GDM1 (cell line): ENCODE results near the gene COL9A2.
A peak's percentile ranks its signal among the peaks of the same experiment; 100 is the strongest.

Experiments
- DNase-seq: peaks from one replicate; lab custom pipeline; 2025; lab: John Stamatoyannopoulos, UW

COL9A2 gene

DNA sequence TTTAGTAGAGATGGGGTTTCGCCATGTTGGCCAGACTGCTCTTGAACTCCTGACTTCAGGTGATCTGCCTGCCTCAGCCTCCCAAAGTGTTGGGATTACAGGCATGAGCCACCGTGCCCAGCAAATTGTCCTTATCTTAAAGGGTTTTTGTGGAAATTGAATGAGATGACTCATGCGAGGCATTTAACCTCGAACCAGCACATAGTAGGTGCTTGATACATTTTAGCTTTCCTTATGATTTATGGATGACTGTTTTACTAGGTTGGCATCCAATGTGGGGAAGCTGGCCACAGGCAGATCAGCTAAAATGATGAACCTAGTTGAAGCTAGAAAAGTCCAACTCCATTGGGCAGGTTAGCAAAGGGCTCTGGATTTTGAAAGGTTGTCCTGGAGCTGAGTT lies 1.4 kb upstream of the COL9A2 start:
- DNase-seq = no peak

GRCh38 chr1:40317394-40318074 lies 448 bp upstream of the COL9A2 start:
- DNase-seq = no peak

DNA sequence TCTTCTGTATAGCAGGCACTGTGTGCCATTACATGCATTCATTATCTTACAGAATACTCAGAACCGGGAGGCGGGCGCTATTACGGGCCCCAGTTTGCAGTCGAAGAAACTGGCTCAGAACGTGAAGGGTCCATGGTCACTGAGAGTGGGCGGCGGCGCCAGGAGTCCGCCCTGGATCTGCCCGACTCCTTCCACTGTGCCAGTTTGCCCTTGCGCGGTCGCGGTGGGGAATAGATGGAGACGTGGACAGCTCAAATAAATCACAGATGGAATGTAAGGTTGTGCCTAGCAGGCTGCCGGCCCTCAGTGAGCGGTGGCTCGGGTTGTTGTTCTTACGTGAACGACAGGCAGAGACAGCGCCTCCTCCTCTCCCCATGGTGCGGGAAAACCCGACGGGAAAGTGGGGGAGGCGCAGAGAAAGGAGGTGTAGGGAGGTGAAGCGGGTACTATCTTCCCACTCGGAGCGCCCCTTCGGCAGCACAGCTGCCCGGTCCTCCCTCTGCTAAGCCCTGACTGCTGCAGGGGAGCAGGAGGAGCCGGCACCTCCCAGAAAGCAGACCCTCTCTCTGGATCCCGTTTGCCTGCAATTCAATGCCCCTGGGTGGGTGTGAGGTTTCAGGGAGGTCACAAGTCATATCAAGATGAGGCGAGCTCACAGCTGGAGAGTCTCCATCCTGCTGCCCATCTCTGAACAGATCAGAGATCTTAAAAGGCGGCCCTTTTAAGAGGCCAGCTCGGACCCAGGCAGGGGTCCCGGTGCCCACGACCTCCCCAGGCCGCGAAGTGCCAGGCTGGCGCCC lies 1.1 kb downstream of the COL9A2 start:
- no peak for DNase-seq

GRCh38 chr1:40315239-40315794 lies 1.8 kb downstream of the COL9A2 start:
- DNase-seq = peak; percentile 73

GRCh38 chr1:40314721-40315238 lies 2.3 kb downstream of the COL9A2 start:
- DNase-seq = no peak

- DNase-seq = no peak
Observed at GRCh38 chr1:40313958-40314720, 2.9 kb downstream of the COL9A2 start.

- DNase-seq = no peak
Observed at GRCh38 chr1:40313329-40313957, 3.6 kb downstream of the COL9A2 start.

DNA sequence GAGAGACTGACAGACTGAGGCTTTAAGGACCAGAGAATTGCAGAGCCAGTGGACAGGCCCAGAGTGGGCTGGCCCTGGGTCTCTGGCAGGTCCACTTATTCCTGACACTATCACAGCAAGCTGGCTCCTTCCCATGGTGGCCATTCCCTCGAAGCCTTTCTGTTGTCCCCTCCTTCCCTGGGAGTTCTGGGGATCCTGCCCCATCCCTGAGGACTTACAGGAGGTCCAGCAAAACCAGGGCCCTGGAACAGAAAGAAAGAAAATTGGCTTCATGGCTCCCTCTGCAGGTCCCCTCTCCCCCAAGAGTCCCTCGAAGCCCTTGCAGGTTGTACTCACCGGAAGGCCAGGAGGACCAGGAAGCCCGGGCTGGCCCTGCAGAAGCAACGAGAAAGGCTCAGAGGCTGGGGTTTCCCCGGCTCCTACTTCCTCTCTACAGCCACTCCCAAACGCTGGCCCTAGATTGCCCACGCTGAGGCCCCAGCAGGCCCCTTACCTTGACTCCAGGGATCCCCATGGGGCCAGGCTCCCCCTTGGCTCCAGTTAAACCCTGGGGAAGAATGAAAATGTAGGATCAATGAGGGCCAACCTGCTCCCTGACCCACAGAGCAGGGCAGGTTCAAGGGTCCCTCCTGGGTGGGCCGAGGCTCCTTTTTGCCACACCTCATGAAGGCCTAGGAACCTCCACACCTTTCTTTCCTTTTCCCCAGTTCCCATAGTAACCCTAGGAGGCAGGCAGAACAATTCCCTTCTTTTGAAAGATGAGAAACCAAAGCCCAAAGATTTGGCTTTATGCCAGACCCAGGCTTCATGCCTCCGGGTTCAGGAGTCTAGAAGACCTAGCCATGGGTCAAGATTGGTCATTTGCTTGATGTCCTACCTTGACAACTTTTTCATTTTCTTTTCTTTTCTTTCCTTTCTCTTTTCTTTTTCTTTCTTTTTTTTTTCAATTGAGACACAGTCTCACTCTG lies 4.6 kb downstream of the COL9A2 start:
- no peak for DNase-seq

DNA sequence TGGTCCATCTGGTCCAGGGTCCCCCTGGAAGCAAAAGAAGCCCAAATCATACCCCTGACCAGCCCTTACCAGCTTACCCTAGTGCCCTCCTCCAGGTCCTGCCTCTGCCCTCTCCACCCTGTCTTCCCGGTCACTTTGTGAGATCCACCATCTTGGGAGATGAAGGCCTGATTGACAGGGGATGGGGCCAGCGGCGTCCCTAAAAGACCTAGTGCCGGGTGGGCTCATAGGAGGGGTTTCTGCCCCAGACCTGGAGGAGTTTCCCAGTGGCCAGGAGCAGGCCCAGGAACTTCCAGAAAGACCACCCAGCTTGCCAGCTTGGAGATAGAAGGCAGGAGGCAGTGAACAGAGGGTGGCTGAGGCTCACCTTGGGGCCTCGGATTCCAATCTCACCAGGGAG lies 5.4 kb downstream of the COL9A2 start:
- DNase-seq = no peak

- DNase-seq = no peak
Observed at GRCh38 chr1:40310983-40311642, 6.0 kb downstream of the COL9A2 start.

DNA sequence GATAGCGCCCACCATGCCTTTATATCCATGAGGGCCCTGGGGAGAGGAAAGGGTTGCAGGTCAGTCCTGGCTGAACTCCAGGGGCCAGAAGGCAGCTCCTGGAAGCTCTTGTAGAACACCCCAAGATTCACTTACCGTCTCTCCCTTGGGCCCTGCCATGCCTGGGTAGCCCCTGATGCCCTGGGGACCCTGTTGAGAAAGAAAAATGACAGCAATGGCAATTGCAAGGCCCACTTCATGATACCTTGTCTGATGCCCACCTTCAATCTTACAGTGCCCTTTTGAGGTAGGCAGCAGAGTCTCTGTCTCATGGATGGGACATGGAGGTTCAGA lies 7.0 kb downstream of the COL9A2 start:
- no peak for DNase-seq

GRCh38 chr1:40309374-40310128 lies 7.5 kb downstream of the COL9A2 start:
- DNase-seq = no peak

DNA sequence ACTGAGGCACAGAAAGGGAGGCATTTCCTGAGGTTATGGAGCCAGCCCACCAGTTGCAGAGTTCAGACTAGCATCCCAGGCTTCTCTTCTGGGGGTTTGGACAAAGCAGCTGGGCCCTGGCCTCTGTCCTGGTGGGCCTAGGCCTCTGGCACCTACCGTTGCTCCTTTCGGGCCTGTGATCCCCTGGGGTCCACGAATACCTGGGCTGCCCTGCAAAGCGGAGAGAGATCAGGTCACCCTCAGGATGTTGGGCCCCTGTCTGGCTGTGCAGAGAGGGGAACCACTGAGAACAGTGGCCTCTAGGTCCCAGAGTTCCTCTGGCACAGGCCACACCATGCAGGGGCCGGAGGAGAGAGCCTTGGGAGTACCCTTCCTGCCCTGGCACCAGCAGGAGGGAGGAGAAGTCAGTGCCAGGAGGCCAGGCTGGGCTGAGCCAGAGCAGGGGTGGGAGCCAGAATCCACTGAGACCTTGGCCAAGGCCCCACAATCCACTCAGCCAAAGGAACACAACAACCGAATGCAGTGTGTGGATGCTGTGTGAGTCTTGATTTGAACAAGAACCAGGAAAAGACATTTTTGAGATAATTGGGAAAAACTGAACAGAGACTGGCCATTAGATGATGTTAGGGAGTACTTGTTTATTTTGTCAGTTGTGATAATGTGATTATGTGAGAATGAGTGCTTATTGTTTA lies 8.9 kb downstream of the COL9A2 start:
- DNase-seq = no peak

- DNase-seq = no peak
Observed at GRCh38 chr1:40307186-40307585, 9.9 kb downstream of the COL9A2 start.

GRCh38 chr1:40306296-40306695 lies 10.8 kb downstream of the COL9A2 start:
- DNase-seq = no peak

DNA sequence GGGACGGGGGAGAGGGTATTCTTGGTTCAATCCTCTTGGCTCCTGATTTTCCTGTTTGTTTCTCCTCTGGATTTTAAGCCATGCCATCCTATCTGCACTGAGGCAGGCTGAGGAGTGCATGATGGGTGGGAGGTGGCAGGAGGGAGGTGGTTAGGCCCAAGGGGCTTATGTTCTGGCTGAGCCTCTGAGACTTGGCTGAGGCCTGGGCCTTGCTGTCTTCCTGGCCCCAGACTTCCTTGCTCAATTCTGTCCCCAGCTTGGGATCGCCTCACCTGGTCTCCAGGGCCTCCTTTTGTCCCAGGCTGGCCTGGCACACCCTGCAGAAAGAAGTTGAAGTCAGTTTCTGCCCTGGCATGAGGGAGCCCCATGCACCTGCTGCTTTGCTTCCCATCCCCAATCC lies 11.2 kb downstream of the COL9A2 start:
- no peak for DNase-seq

DNA sequence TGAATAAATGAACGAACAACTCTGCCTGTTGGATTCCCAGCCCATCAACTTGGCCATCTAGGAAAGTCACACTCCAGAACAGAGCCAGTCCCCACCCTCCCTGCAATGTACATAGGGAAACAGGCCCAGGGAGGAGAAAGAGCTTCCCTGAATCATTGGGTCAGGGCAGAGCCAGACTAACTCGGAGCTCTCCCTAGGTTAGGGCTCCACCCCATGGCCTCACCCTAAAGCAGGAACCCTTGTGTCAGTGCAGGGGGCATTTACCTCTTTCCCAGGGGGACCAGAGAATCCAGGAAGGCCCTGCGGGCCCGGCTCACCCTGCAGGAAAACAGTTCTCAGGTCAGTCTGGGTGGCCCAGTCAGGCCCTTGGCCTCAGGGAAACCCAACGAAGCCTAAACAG lies 11.6 kb downstream of the COL9A2 start:
- DNase-seq = no peak

- no peak for DNase-seq
Observed at GRCh38 chr1:40303790-40304189, 13.3 kb downstream of the COL9A2 start.
